Fibroblast of skin of abdomen (primary cell): Measurements from ENCODE around the gene WTIP.

Experiments
- DNase-seq: peaks from one replicate; pipeline ENCODE4 v3.0.0-alpha.2; 2013

Gene WTIP

DNA sequence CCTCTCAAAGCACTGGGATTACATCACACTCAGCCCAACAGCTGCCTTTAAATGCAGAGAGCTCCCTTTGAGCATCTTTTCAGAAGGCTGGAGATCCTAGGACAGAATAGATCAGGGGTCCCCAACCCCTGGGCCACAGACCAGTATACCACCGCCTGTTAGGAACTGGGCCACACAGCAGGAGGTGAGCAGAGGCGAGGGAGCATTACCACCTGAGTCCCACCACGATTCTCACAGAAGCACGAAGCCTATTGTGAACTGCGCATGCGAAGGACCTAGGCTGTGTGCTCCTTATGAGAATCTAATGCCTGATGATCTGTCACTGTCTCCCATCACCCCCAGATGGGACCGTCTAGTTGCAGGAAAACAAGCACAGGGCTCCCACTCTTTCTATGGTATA, 2.2 kb upstream of the WTIP start:
- DNase-seq, result no peak

DNA sequence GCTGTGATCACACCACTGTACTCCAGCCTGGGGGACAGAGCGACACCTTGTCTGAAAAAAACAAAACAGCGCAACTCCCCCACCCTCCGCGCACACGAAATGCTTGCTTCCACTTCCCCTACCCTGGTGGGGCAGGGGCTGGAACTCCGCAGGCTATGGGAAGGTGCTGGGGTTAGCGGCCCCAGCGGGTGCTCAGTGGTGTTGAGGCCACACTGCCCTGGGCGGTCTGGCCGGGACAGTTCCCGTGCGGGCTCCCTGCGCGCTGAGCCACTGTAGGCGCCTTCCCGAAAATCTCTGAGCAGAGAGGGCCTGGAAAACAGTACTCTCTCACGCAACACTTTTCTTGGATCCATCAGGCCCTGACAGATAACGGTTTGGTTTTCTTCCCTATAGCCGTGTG, 1.1 kb upstream of the WTIP start:
- no peak for DNase-seq

DNA sequence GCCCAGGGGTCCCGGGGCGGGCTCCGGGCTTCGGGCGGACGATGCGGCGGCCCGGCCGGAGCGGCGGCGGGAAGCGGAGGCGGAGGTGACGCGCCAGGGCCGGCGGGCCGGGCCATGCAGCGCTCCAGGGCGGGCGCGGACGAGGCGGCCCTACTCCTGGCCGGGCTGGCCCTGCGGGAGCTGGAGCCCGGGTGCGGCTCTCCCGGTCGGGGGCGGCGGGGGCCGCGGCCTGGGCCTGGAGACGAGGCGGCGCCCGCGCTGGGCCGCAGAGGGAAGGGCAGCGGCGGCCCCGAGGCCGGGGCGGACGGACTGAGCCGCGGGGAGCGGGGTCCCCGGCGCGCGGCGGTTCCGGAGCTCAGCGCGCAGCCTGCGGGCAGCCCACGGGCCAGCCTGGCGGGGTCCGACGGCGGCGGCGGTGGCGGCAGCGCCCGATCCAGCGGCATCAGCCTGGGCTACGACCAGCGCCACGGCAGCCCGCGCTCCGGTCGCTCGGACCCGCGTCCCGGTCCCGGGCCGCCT, 362 bp downstream of the WTIP start:
- DNase-seq, result no peak

- no peak for DNase-seq
Measured at GRCh38 chr19:34482380-34483250, 1.1 kb downstream of the WTIP start.

DNA sequence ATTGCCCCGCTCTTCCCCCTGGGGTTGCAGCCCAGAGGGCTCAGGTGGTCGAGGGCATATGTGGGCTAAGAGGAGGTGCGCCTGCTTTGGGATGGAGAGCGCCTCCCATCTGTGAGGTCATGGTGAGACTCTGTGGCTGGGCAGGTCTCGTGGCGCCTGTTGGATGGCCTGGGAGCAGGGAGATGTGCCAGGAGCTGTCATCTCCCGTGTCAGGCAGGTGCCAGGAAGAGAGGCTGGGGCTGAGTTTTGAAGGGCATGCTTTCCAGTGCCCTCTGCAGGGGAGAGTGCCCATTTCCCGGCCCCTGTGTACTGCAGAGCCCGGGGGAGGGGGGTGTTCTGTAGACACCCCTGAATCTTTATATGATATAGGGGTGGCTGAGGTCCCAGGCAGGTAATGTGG, 2.8 kb downstream of the WTIP start:
- no peak for DNase-seq

- no peak for DNase-seq
Measured at GRCh38 chr19:34485831-34486230, 4.3 kb downstream of the WTIP start.

DNA sequence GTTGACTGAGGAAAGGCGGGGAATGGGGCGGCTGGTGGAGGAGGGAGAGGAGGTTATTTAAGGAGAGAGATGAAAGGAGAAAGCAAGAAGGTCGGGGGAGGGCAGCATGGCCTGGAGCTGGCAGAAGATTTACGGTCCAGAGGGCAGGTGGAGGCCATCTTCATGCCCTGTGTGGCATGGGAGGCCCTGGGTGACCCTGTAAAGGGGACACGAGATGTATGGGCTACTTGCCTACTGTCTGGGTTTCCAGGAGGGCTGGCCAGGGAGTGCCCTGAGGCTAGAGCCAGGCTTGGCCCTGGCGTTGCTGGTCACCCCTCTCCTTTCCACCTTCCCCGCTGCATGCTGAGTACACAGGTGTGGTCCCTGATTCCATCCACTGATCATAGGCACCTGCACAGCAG, 6.1 kb downstream of the WTIP start:
- DNase-seq, result no peak

DNA sequence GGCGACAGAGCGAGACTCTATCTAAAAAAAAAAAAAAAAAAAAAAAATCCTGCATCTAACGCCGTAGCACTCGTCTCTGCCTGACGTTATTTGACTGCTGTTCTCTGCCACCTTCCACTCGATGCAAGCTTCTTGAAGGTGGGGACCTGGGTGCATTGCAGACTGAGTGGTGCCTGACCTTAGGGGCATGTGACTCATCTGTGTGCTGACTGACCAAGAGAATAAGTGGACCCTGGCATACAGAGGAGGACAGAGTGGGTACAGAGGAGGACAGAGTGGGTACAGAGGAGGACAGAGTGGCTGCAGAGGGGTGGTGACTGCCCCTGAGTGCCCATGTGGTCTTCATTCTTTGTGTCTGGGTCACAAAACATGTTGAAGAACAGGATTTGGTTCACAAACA, 7.6 kb downstream of the WTIP start:
- no peak for DNase-seq

- DNase-seq, result no peak
Measured at GRCh38 chr19:34490141-34490766, 8.7 kb downstream of the WTIP start.

DNA sequence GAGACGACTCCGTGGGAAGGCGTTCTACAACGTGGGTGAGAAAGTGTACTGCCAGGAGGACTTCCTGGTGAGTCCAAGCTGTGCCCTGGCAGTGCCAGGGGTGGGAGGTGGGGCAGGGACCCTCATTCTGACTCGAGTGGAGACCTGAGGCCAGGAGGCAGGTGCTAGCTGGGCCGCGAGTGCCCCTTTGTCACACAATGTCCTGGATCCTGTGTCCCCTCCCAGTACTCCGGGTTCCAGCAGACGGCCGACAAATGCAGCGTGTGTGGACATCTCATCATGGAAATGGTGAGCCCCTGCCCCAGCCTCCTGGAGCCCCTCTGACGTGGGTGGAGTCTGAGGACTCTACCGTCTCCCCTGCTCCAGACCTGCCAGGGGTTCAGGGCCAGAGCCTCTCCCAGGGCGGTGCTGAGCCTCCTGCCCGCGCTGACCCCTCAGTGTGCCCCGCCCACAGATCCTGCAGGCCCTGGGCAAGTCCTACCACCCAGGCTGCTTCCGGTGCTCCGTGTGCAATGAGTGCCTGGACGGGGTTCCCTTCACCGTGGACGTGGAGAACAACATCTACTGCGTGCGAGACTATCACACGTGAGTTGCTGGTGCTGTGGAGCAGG, 11.6 kb downstream of the WTIP start:
- no peak for DNase-seq

DNA sequence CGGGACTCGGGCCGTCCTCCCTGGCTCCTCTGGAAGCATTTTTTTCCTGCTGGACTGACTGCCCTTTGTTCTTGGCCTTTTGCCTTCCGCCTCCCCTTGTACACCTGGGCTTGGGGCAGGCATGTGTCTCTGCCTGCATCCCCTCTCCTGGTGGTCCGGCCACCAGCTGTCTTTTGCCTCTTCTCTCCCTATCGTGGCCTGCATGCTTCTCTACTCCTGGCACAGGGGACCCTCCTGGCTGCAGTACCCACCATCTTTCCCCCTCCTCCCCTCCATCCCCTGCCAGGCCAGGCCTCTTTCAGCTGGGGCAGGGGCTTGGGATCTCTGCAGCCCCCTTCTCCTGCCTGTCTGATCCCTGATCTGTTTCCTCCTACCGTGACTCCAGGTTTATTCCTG, 12.1 kb downstream of the WTIP start:
- no peak for DNase-seq

DNA sequence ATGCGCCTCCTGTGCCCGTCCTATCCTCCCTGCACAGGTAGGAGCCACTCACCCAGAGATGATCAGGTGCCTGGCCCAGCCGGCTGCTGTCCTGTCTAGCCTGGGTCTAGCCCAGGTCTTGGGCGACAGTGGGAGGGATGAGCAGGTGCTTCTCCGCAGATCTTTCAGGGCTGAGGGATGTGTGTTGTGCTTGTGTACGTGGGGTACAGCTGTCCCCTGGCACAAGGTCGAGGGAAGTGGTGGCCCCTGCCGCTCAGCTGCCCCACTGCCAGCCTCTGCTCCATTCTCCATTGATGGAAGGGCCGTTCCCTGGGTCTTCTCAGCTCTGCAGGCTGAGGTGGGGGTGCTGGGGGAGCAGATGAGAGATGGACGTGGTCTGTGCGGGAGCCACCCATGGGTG, 13.0 kb downstream of the WTIP start:
- DNase-seq, result no peak

DNA sequence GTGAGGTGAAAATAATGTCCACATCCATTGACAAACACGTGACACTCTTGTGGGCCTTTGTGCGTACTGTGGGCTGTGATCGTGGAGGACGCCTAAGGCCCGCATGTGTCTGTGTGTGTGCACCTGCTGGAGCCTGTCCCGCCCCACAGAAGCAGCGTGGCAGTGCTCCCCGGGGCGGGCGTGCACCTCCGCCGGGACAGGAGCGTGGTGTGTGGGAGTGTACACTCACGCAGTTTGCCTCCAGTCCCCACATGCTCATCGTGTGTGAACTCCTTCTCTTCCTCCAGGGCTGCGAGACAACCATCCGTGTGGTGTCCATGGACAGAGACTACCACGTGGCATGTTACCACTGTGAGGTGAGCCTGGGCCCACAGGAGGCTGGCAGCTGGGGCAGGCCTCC, 13.9 kb downstream of the WTIP start:
- DNase-seq, result no peak

GRCh38 chr19:34497112-34497805, 15.7 kb downstream of the WTIP start:
- no peak for DNase-seq

DNA sequence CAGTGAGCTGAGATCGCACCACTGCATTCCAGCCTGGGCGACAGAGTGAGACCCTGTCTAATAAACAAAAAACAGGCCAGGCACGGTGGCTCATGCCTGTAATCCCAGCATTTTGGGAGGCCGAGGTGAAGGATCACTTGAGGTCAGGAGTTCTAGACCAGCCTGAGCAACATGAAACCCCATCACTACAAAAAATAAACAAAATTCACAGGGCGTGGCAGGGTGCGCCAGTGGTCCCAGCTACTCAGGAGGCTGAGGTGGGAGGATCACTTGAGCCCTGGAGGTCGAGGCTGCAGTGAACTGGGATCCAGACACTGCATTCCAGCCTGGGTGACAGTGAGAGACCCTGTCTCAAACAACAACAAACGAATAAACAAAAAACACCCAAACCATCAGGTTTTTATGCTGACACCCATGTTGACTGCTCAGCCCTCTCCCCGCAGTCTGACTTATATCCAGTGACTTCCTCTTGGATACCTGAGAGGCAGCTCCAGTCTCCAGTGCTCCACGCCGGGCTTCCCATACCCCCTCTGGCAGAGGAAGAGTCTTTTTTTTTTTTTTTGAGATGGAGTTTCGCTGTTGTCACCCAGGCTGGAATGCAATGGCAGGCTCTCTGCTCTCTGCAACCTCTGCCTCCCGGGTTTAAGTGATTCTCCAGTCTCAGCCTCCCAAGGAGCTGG, 17.7 kb downstream of the WTIP start:
- DNase-seq, result no peak

DNA sequence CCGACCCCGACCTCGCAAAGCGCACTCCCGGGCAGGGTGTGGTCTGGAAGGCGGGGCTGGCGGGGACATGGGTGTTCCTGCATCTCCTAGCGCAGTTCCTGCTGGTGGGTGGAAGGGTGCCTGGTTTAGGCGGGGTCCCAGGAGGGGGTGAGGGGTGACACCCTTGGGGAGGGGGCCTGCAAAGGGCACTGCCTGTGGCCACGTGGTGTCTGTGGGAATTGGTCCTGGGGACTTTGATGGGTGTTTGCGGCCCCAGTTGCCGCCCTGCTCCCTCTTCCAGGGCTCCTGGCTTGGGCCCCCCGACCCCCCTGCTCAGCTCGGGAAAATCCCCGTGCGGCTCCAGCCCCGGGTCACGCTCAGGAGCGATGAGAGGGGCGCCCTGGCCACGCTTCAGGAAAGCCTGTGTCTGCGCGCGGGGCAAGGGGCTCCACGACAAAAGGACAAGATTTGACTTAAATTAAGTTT, 19.1 kb downstream of the WTIP start:
- no peak for DNase-seq

DNA sequence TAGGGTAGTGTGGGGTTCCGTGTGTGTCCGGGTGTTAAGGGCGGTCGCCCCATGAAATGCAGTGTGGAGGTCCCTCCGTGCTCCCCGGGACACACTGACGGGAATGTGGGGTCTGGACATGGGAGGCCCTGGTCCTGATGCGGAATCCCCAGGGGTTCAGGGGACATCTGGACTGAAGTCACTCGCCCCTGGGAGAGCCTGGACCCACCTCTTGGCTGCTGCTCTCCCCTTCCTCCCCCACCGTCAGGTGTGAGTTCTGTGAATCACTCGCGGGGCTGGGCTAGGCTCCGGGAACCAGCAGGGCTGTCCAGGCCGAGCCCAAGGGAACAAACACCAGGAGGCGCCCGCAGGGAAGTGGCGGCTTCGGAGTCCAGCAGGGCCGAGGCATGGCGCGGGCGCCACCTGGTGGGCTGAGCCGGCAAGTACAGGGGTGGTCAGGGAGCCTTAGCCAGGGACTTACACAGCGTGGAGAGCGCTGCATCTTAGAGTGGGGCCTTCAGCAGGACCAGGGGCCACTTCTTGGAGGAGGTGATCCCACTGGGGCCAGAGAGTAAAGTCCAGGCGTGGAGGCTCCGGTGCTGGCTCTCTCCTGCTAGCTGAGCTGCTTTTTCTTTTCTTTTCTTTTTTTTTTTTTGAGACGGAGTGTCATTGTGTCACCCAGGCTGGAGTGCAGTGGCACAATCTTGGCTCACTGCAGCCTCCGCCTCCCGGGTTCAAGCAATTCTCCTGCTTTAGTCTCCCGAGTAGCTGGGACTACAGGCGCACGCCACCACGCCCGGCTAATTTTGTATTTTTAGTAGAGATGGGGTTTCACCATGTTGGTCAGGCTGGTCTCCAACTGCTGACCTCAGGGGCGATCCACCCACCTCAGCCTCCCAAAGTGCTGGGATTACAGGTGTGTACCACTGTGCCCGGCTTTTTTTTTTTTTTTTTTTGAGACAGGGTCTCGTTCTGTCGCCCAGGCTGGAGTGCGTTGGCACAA, 20.1 kb downstream of the WTIP start:
- DNase-seq, result peak; percentile 83

GRCh38 chr19:34502582-34503411, 21.2 kb downstream of the WTIP start:
- DNase-seq, result no peak

GRCh38 chr19:34503531-34504272, 22.1 kb downstream of the WTIP start:
- DNase-seq, result no peak
